Bone marrow (tissue), 2 donors: Measurements from ENCODE around the gene POLR1H.

Experiments
- DNase-seq, 2 donors: peaks; one replicate each; lab custom pipeline; 2025; lab: John Stamatoyannopoulos, UW

POLR1H gene

GRCh38 chr6:30096829-30097228 is 35.8 kb downstream of the POLR1H start:
- no peak for DNase-seq

GRCh38 chr6:30097902-30098768 is 37.1 kb downstream of the POLR1H start:
- DNase-seq, result no peak

GRCh38 chr6:30100154-30100553 is 39.1 kb downstream of the POLR1H start:
- DNase-seq, result no peak

- DNase-seq, result no peak
These were observed 39.7 kb downstream of the POLR1H start for GRCh38 chr6:30100585-30101443.

- DNase-seq, result peak in 1 of 2 donors; percentile 55
These were observed 40.7 kb downstream of the POLR1H start for GRCh38 chr6:30101444-30102413.

GRCh38 chr6:30102414-30102969 is 41.4 kb downstream of the POLR1H start:
- peak in 1 of 2 donors; percentile 55 for DNase-seq

- peak; percentile 55 to 85 for DNase-seq
These were observed 42.2 kb downstream of the POLR1H start for GRCh38 chr6:30102970-30103871.

GRCh38 chr6:30103872-30104179 is 42.8 kb downstream of the POLR1H start:
- no peak for DNase-seq

- no peak for DNase-seq
These were observed 43.6 kb downstream of the POLR1H start for GRCh38 chr6:30104661-30105060.

GRCh38 chr6:30111266-30111856 is 50.3 kb downstream of the POLR1H start:
- no peak for DNase-seq

GRCh38 chr6:30112402-30112994 is 51.4 kb downstream of the POLR1H start:
- DNase-seq, result no peak

- DNase-seq, result no peak
These were observed 52.1 kb downstream of the POLR1H start, which contains the start of gene TRIM31 for GRCh38 chr6:30113003-30113759. Gene TRIM31 (minus strand): TSS chr6:30113090. CDS start chr6:30112805, 285 bp downstream.

GRCh38 chr6:30113841-30114240 is 52.8 kb downstream of the POLR1H start:
- no peak for DNase-seq
